ENCODE results near the gene FKBP3. TPM values are rescaled to one million over a fixed set of nuclear protein-coding genes. Genes with fewer than 3 reads are reported as not detected.

The FKBP3 gene
- total and polyA plus RNA-seq, 2 of the 4 experiments (the other 2 are of a cell fraction): 8.6 to 45.3 TPM

GRCh38 chr14:45145214-45145613, 10.9 kb upstream of the FKBP3 start:
- intact Hi-C loops (cut with micrococcal nuclease) (no loop called here), in situ Hi-C loops (cut with MboI; ENCODE audit: low sequenced_read_pairs) (no loop called here)
- H2AK9ac ChIP-seq (replicated peaks; ENCODE audit: low read depth, low read length, poor library complexity): no peak overlapping the region

More at GRCh38 chr14:45145214-45145613, 10.9 kb upstream of the FKBP3 start:
- H4K20me1 ChIP-seq (ENCODE audit: insufficient read depth, low read length): no peaks in the 10 kb centered on the region
- no TSS peak for BruUV-seq (replicated peaks)
- no CpG with 5 or more reads among the region's 3 CpGs for WGBS, 2 experiments (ENCODE audit: extremely low coverage in 2 of 2, insufficient read length in 1 of 2)
- H3K36me3 ChIP-seq (ENCODE audit: control insufficient read depth, insufficient read depth, low read length): no peaks in the 10 kb centered on the region
- POLR2A ChIA-PET (ENCODE audit: unreplicated experiment): no interaction called here
- dilution Hi-C loops (cut with HindIII; ENCODE audit: low sequenced_read_pairs, unreplicated experiment): no loop called here
- no peak overlapping the region for H3K56ac ChIP-seq (ENCODE audit: extremely low read depth, insufficient read depth, low read length)
- no peaks in the 10 kb centered on the region for H3K27me3 ChIP-seq (ENCODE audit: control insufficient read depth, insufficient read depth, low read length)
- H3K18ac ChIP-seq (ENCODE audit: low read depth, low read length): no peak overlapping the region
- H3K23ac ChIP-seq (ENCODE audit: low read depth, low read length): no peak overlapping the region
- H3K4ac ChIP-seq (ENCODE audit: low read depth, low read length): no peak overlapping the region
- no peak overlapping the region for H2AFZ ChIP-seq (replicated peaks; ENCODE audit: low read length, poor library complexity)
- H2BK20ac ChIP-seq (ENCODE audit: low read depth, low read length): no peak overlapping the region
- no peak overlapping the region for H4K5ac ChIP-seq (ENCODE audit: low read depth, low read length)
- no peak for TF ChIP-seq RCOR1 (IDR thresholded peaks at IDR 0.05; ENCODE audit: insufficient replicate concordance, low read length)
- TF ChIP-seq SMC3 (IDR thresholded peaks at IDR 0.05; ENCODE audit: low read depth, low read length): no peak
- no peak for TF ChIP-seq BHLHE40 (IDR thresholded peaks at IDR 0.05; ENCODE audit: low read depth, low read length)
- TF ChIP-seq, protein P1, sequence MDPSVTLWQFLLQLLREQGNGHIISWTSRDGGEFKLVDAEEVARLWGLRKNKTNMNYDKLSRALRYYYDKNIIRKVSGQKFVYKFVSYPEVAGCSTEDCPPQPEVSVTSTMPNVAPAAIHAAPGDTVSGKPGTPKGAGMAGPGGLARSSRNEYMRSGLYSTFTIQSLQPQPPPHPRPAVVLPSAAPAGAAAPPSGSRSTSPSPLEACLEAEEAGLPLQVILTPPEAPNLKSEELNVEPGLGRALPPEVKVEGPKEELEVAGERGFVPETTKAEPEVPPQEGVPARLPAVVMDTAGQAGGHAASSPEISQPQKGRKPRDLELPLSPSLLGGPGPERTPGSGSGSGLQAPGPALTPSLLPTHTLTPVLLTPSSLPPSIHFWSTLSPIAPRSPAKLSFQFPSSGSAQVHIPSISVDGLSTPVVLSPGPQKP (IDR thresholded peaks at IDR 0.05; ENCODE audit: borderline replicate concordance, low read depth, low read length): no peak
- no peak for TF ChIP-seq CHD1 (IDR thresholded peaks at IDR 0.05; ENCODE audit: low read depth, low read length)
- no peak for TF ChIP-seq RAD21 (IDR thresholded peaks at IDR 0.05; ENCODE audit: low read length)
- no peak for TF ChIP-seq POLR2A (IDR thresholded peaks at IDR 0.05; ENCODE audit: low read depth, low read length)
- TF ChIP-seq MAFK (IDR thresholded peaks at IDR 0.05; ENCODE audit: low read depth, low read length): no peak
- no peak for TF ChIP-seq MXI1 (IDR thresholded peaks at IDR 0.05; ENCODE audit: borderline replicate concordance, low read depth, low read length)
- no peak for TF ChIP-seq MAZ (IDR thresholded peaks at IDR 0.05; ENCODE audit: borderline replicate concordance, low read depth, low read length)
- TF ChIP-seq CEBPB (IDR thresholded peaks at IDR 0.05; ENCODE audit: low read depth, low read length): no peak
- no peak for TF ChIP-seq FOS (IDR thresholded peaks at IDR 0.05; ENCODE audit: low read depth, low read length)
- no peak for TF ChIP-seq NFE2L2 (IDR thresholded peaks at IDR 0.05; ENCODE audit: low read depth, low read length)
- TF ChIP-seq RFX5 (IDR thresholded peaks at IDR 0.05; ENCODE audit: low read depth, low read length): no peak
- TF ChIP-seq, protein P2, sequence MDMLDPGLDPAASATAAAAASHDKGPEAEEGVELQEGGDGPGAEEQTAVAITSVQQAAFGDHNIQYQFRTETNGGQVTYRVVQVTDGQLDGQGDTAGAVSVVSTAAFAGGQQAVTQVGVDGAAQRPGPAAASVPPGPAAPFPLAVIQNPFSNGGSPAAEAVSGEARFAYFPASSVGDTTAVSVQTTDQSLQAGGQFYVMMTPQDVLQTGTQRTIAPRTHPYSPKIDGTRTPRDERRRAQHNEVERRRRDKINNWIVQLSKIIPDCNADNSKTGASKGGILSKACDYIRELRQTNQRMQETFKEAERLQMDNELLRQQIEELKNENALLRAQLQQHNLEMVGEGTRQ (IDR thresholded peaks at IDR 0.05; ENCODE audit: low read depth, low read length): no peak
- TF ChIP-seq, protein P3, sequence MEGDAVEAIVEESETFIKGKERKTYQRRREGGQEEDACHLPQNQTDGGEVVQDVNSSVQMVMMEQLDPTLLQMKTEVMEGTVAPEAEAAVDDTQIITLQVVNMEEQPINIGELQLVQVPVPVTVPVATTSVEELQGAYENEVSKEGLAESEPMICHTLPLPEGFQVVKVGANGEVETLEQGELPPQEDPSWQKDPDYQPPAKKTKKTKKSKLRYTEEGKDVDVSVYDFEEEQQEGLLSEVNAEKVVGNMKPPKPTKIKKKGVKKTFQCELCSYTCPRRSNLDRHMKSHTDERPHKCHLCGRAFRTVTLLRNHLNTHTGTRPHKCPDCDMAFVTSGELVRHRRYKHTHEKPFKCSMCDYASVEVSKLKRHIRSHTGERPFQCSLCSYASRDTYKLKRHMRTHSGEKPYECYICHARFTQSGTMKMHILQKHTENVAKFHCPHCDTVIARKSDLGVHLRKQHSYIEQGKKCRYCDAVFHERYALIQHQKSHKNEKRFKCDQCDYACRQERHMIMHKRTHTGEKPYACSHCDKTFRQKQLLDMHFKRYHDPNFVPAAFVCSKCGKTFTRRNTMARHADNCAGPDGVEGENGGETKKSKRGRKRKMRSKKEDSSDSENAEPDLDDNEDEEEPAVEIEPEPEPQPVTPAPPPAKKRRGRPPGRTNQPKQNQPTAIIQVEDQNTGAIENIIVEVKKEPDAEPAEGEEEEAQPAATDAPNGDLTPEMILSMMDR (conservative IDR thresholded peaks at IDR 0.05; ENCODE audit: low read depth, low read length): no peak
- H3K4me2 ChIP-seq (ENCODE audit: low read depth, low read length): no peak overlapping the region
- no peak overlapping the region for H3K14ac ChIP-seq (replicated peaks; ENCODE audit: low read depth, low read length)
- no peak overlapping the region for H2BK15ac ChIP-seq (ENCODE audit: low read depth, low read length)
- CTCF ChIA-PET: no interaction called here
- no peak overlapping the region for H2BK5ac ChIP-seq (ENCODE audit: low read depth, low read length, poor library complexity, severe bottlenecking)
- no peak overlapping the region for H3K27ac ChIP-seq (ENCODE audit: insufficient read depth, low read length)
- H3K9me3 ChIP-seq (ENCODE audit: control insufficient read depth, insufficient read depth, low read length): no peaks in the 10 kb centered on the region
- DNase-seq (no peak), ATAC-seq (ENCODE audit: low read depth) (no peak)
- H3K9ac ChIP-seq (ENCODE audit: low read depth, low read length): no peak overlapping the region
- no peak overlapping the region for H3K4me3 ChIP-seq (ENCODE audit: insufficient read depth, low read depth, low read length)
- H4K91ac ChIP-seq (ENCODE audit: insufficient read depth, low read depth, low read length): no peak overlapping the region
- H4K8ac ChIP-seq (ENCODE audit: low read depth in 2 of 2, low read length in 2 of 2): no peak overlapping the region
- no peaks in the 10 kb centered on the region for H3K4me1 ChIP-seq (ENCODE audit: control insufficient read depth, insufficient read depth, low read length)
- no peak overlapping the region for H2AK5ac ChIP-seq (ENCODE audit: low read depth, low read length)
- peaks cover 8 to 11% of the 10 kb centered on the region in 2 experiments; a peak in 3 of 4 replicates for H3K79me1 ChIP-seq (ENCODE audit: low read depth in 1 of 2, low read length in 2 of 2)
- H3K9me1 ChIP-seq (ENCODE audit: insufficient read depth, low read length): peaks cover 8% of the 10 kb centered on the region
- H2BK120ac ChIP-seq (ENCODE audit: low read depth, low read length): no peak overlapping the region
